ENCODE results near the gene ZSWIM6.

Gene ZSWIM6

DNA sequence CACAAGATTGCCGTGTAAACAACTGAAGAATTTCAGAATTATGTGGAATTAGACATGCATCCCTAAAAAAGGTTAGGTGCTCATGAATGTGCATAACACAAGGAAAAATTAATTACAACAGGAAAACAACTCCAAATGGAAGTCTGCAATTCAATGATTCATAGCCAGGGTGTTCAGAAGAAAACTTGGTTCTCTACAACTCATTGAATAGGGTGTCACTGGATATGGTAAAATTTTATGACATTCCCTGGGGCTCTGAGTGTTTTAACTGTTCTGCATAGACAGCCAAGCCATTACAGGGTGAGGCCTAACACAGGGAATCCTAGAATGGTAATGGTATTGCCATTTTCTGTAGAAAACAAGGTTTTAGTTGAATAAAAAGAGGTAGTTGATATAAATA lies 24.4 kb upstream of the ZSWIM6 start:
- no peak for DNase-seq

DNA sequence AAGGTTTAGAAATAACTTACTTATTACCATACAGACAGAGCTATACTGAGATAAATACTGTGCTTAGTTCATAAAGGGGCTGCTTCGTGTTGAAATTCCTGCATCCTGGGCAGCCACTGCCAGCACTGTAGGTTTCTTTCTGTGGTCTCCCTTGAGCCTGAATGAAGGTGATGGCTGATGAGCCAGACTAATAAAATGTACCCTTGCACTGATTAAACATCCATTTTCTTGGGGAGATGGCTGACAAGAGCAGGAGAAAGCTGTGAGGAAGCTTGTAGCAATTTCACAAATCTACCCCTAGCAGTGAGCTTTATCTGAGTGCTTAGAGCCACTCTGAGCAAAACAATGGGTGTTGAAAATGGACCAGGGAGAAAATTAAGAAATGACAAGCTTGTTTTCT lies 23.3 kb upstream of the ZSWIM6 start:
- DNase-seq = no peak

DNA sequence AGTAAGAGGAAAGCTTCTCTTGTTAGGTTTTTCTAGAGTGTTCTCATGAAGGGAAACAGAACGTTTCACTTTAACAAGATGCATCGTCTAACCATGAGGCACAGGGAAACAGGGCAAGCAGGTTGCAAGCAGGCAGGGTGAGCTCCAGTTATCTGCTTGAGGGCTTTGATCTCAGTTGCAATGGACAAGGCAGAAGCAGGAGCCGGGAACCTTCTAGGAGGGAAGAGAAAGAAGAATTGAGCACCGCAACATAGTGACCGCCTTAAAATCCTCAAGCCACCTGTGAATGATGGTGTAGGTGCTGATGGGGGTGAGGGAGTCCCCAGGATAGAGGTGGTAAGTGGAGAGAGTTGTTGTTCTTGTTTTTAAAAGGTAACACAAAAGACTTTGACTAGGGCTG lies 22.9 kb upstream of the ZSWIM6 start:
- DNase-seq = no peak

DNA sequence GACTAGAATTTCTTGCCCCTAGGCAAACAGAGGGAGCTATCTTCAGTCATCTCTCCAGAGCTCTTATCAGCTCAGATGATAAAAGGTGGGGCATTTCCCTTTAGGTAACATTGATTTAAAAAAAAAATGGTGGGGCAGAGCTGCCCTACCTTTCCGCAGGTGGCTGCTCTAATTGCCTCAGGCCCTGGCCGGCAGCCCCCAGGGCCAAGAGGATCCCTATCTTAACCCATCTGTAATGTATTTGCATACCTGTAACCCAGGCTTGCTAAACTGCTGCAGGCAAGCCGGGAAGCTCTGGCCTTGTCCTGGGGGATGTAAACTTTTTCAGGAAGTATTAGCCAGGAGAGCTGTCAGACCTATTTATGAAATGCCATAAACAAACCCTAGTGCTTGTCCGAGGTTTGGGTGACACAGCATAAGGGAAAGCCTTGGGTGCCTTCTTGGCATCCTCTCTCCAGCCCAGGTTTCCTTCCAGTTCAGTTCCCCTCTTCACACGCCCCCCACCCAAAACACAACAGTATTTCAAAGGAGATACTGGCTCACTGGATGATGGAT lies 20.9 kb upstream of the ZSWIM6 start:
- no peak for DNase-seq

DNA sequence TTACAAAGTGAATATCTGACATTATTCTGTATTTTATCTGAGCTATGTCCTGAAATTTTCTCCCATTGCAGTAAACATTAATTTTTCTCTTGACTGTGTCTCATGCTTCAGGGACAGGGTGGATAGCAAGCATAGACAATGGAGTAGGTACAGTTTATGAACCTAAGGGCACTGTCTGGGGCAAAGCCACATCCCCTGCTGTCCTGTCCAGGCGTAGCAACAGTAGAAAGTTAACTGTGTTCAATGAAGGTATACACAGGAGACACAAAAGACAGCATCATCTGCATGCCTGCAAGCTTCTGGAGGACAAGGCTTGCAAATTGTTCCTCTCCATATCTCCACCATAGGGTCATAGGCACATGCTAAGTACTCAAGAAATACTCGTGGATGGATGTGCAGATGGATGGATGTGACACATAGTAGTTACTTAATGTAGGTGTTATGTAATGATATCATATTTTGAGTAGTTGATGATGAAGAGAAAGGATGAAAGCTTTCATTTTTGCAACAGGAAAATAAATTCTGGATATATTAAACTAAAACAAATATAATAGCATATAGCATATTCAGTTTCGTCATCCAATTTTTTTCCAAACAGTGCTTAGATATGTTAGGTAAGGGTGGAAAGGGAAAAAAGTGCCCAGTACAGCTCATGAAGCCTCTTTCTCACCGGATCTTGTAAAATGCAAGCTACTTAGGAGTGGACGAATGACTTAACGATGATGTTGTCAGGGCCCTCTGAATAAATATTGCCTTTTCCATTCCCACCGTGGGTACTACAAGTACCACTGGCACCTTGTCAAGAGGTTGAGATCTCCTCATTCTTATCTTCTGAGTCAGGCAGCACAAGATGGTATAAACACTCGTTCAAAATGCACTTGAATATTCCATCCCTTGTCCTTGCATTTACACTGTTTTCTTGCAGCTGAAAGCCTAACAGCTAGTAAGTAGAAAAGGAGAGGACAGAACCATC lies 19.9 kb upstream of the ZSWIM6 start:
- DNase-seq = no peak

DNA sequence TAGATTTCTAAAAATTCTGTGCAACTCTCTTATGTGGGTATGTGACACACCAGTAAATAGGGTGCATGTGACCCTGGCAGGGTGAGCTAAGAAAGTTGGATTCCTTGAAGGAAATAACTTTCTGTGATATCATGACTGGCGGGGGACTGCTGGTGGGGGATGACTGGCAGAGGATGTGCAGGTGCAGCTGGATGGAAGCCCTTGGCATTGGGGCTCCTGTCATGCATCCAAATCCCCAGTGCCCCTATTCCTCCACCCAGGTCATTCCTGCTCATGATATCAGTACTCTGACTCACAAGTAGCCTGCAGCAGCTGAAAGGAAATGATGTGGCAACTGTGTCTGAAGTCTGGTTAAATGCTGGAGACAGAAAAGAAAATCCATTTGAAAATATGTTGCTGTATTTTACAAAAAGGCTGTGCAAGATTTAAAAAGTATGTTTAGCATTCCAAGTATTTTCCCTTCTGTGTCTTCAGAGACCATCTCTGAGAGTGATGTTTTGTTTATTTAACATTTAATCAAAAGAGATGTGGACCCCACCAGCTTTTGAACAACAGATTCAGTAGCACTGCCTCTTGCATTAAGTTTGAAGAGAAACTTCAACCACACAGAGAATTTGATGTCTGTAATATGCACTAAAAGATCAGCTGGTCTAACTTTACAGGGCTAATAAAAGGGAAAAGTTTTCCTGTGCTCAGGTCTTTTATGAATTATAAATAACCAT lies 17.9 kb upstream of the ZSWIM6 start:
- DNase-seq = no peak

DNA sequence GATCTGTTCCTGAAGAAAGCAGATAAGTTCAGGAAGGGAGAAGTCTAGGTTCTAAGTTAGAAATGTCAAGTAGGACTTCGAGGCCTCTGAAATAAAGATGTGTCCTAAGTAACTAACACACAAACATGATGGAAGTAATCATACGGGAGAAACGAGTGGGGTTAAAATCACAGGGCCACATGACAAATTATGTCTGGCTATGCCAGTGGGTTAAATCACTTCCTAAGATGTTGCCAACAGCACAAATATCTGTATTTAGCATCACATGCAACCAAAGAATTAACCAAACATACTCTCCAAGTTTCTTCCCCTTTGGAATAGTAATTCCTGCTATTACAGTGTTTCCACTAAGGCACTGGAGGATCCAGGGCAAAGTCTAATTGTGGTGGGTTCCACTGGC lies 13.7 kb upstream of the ZSWIM6 start:
- no peak for DNase-seq

DNA sequence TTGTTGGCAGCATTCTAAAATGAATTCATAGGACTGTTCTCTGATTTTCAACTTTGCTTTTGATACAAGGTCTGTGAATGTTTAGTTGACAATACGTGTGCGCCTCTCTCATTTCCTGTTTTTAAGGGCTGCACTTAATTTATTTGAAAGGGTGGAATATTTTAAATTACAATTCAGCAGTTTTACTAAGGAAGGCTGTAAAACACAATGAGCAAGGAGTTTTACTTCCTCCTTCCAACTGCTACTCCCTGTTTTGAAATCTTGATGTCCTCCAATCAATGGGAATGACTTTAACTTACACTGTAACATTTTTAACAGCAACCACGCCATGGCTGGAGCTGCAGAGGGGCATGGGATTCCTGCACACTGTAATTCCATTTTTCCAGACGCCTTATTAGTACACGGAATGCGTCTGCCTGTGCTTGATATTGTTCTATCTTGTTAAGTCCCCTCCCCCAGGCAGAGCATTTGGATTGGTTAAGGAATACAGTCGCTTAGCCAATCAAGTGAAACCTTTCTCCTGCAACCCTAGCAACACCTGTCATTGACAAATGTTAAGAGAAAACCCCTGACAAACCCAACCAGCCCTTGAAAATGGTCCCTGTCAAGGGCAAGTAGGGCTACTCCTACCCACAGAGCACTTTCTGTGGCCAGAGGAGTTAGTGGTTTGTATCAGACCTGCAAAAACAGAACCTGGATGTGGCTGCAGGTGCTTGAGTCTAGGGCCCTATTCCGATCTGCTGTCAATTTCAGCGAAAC lies 12.5 kb upstream of the ZSWIM6 start:
- no peak for DNase-seq

DNA sequence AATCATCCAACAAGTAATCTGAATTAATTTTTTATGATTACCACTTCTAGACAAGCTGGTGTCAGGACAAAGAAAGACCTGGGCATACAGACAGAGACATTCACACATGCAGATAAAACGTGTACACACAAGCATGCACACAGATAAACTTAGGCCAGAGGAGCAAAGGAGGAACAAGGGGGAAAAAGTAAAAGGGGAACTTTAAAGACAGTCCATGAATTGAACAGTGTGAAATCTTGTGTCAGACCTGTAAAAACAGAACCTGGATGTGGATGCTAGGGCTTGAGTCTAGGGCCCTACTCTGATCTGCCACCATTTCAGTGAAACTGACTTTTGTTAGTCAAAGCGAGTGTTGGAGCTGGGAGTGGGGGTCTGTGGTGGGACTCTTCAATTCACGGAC lies 11.2 kb upstream of the ZSWIM6 start:
- DNase-seq = no peak

DNA sequence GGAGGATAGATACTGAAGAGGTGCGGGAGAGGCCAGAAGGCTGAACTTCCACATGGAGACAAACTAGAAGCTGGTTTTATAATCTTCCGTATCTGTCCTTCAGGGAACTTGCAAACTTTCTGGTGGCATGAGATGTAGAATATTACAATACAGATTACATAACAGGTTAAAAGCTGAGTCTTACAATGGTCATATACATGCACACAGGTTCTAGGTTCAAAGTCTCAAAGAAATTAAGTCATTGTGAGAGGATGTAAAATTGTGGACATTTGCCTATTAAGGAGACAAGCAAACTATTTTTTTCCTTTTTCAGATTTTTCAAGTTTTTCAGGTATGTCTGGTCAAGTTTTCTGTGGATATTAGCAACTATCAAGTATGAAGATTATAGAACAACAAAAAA lies 10.4 kb upstream of the ZSWIM6 start:
- DNase-seq = no peak

DNA sequence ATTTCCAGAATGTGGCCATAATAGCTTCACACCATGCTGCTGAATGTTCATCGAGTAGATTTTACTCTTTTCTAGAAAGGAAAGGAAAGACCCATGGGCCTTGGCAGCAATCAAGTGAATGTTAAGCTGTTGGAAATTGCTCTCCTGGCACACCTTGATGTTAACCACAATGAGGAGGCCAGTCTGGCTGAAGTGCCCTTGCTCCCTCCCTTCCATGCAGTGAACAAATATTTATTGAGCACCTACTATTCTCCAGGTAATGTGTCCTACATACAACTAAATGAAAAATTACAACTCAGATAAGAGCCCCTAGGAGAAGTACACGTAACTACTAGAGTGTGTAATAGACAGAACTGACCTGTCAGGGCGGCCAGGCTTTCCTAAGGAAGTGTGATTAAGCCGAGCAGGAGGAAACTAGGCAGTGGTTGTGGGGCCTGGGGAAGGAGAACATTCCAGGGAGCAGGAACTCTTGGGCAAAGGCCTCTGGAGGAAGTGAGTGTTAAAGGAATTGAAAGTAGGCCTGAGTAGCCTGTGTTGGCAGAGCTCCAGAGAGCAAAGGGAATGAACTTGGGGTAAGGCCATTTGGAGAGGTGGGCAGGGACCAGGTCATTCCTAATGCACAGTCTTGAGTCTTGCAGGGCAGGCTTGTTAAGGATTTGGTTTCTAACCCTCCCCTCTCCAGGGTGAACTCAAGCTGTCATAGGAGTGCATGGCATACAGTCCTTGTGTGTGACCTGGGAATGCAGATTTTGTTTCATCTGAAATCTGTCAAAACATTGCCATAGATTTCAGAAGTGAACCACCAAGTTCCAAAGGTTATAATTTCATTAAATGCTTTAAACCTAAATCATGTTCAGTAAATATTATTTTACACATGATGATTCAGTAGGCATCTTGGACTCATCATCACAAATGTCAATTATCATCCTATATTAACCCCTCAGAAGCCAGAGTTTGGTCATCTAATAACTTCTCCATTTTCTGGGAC lies 9.0 kb upstream of the ZSWIM6 start:
- DNase-seq = no peak

DNA sequence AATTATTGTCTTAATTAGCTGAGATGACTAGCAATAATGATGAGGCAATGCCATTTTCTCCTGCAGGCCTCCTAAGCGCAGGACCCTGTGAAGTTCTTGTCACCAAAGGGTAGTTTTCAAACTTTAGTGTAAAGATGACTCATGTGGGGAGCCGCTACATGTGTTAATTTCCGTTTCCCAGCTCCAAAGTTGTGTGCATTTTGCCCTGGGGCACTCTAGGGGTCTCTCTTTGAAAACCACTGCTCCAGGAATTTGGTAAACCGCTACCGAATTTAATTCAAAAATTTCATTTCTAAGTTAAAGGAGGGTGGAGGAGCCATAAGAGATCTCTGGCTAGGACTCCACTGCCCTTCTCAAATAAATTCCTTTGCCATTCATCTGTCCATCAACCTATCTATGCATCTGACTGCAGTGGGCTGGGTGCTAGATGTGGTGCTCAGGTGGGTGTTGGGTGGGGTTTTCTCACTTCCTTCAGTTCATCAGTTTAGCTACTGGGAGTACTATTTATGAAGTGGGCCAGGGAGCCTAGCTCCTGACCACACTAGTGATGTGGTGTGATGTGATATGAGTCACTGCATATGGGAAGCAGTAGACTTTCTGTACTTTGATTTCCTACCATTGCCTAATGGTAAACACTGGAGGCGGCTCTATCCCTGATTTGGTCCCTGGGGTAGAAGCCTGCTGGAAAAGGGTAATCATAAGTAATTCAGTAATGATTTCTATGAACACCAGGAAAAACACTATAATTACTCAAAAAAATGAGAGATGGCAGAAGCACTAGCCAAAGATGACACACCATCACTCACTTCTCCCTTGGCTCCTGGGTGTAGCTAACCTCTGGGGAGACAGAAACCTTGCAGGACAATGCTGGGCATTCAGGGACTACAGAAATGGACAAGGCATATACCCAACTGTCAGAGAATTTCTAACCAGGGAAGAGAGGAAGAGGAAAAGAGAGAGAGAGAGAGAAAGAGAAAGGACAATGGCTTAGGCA lies 4.0 kb upstream of the ZSWIM6 start:
- no peak for DNase-seq

DNA sequence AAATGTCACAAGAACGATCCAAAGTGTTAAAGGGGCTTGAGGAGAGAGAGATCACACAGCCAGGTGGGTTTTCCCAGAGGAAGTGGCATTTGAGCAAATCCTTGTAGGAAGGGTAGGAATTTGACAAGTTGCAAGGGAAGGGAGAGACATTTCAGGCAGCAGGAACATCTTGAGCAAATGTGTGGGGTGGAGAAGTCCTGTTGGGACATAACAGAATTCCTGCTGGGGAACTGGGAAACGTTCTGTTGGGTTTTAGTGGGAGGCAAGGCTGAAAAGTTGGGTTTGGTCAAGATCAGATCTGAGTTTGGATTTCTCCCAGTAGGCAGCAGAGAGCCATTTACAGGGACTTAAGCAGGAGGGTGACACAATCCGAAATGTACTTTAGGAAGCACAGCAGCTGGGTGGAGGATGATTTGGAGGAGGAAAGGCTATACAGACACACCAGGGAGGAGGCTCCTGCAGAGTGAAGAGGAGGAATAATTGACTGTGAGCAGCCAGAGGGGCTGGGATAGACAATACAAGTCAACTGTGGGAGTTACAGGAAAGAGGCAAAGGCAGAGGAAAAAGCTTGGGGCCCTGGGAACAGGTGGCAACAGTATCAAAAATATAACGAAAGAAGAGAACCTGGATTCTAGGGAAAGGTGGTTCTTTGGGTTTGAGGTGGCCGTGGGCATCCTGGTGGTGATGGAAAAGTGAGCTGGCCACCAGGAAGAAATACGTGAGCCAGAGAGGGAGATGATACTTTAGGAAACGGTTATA lies 3.1 kb upstream of the ZSWIM6 start:
- peak; percentile 29 for DNase-seq

DNA sequence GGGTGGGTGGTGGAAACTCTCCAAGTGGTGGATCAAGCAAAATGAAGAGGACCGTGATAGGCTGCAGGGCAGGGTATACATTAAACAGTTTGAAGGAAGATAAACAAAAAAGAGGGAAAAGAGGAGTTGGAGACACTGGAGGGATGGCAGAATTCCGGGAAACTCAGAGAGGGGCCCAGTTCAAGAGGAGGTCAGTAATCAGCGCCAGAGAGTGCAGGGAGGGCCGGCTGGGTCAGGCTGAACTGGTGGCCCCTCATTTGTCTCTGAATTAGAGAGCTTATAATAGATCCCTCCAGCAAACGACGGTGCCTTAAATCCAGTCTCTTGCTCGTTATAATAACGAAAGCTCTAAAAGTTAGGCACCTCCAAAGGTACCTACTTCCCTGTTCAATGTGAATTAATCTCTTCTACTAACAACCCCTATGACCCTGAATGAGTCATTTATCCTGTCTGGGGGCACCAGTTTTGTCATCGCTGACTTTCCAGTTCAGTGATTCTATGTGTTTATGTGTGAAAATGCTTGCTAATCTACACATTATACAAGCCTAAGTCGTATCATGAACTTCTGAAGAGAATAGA lies 2.4 kb upstream of the ZSWIM6 start:
- DNase-seq = peak; percentile 40

DNA sequence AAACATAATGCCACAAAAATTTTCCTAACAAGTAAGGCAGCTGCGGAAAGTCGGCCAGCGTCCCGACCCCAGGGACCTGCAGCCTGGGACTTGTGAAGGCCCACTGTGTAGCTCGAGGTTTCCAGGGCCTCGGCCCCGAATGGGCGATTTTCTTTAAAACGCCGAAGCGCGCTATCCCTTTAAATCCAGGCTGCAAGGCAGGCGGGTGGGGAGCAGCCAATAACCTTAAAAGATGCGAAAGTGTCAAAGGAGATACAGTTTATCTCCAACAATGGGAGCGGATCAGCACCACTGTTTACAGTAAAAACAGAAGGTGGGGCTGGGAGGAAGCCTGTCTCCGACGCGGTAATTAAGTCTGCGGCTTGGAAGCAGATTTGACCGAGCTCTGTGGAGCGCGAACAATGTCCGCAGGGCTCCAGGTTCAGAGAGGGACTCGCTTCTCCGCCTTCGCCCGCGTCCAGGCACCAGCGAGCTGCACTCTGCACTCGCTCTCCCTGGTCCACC lies 1.7 kb upstream of the ZSWIM6 start:
- peak; percentile 89 for DNase-seq

DNA sequence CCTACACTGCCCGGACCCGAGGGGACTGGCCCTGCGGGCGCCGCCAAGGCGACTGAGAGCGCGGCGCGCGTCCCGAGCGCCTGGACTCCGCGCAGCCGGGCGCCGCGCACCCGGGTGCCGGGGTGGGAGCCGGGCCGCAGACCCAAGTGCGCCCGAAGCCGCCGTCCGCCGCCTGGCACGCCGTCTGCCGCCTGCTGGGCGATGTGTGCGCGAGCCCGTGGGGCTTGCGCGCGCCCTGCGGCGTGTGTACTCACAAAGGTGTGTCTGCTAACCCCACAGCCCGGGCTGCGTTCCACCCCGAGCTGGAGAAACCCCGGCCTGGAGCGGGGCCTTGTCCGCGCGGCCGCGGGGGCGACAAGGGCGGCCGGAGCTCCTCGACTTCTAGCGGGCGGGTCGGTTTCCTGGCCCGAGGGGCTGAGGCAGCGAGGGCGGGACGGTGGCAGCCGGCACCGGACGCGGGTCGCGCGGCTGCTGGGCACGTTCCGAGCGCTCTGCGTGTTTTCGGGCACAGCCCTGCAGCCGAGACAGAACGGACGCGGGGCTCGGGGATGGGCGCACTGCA lies 1.1 kb upstream of the ZSWIM6 start:
- no peak for DNase-seq

DNA sequence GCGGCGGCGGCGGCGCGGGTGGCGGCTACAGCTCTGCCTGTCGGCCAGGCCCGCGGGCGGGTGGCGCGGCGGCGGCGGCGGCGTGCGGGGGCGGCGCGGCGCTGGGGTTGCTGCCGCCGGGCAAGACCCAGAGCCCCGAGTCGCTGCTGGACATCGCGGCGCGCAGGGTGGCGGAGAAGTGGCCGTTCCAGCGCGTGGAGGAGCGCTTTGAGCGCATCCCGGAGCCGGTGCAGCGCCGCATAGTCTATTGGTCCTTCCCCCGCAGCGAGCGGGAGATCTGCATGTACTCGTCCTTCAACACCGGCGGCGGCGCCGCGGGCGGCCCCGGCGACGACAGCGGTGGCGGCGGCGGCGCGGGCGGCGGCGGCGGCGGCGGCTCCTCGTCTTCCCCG lies 296 bp downstream of the ZSWIM6 start:
- DNase-seq = no peak

DNA sequence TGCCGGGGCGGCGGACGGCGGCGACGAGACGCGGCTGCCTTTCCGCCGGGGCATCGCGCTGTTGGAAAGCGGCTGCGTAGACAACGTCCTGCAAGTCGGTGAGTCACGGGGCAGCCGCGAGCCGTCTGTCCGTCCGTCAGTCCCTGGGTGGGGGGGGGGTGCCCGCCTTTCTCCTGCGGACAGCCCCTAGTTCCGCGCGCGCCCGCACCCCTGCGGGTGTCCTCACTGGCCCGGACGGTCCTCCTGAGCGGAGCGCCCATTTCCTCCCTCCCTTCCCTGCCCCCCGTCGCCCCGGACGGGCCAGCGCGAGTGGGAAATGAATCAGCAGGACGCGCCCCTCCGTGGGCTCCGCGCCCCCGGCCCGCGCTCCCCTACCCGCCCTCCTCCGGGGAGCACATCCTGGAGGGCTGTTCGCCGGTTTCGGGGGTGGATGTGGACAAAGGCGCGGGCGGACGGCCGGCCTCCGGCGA lies 828 bp downstream of the ZSWIM6 start:
- DNase-seq = peak; percentile 73

All from retina (tissue), 1 donor.